KOPT-K1 (cell line): ENCODE measurements around the gene REELD1.

Experiments
- H3K27ac ChIP-seq: fragments of 200-600 bp; sonication (generic); 2 replicates; pipeline ENCODE4 v1.5.1; 2016; ENCODE audit warnings: antibody characterized with exemption, mild to moderate bottlenecking, low read depth, low read length; ENCODE audit not compliant: poor library complexity, severe bottlenecking
- H3K36me3 ChIP-seq: fragments of 200-600 bp; sonication (generic); 2 replicates; pipeline ENCODE4 v1.5.1; 2017; ENCODE audit warnings: antibody characterized with exemption, mild to moderate bottlenecking, low read length, moderate library complexity; ENCODE audit not compliant: insufficient read depth
- H3K9me3 ChIP-seq: fragments of 200-600 bp; sonication (generic); 2 replicates; pipeline ENCODE4 v1.5.1; 2017; ENCODE audit warnings: antibody characterized with exemption, low read length, mild to moderate bottlenecking; ENCODE audit not compliant: insufficient read depth, poor library complexity, severe bottlenecking

The REELD1 gene

DNA sequence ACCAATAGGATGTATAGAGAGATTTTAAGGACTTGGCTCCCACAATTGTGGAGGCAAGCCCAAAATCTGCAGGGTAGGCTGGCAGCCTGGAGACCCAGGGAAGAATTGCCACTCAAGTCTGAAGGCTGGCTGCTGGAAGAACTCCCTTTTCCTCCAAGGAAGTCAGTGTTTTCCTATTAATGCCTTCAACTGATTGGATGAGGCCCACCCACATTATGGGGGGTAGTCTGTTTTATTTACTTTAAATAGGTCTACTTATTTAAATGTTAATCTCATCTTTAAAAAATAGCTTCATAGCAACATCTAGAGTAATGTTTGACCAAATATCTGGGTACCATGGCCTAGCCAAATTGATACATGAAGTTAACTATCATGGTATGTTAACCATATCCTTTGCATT is 20.1 kb upstream of the REELD1 start:
- Histone ChIP-seq H3K9me3 (no peaks in the 10 kb centered on the region), H3K27ac (no peak overlapping the region), H3K36me3 (peaks cover 33% of the 10 kb centered on the region)

DNA sequence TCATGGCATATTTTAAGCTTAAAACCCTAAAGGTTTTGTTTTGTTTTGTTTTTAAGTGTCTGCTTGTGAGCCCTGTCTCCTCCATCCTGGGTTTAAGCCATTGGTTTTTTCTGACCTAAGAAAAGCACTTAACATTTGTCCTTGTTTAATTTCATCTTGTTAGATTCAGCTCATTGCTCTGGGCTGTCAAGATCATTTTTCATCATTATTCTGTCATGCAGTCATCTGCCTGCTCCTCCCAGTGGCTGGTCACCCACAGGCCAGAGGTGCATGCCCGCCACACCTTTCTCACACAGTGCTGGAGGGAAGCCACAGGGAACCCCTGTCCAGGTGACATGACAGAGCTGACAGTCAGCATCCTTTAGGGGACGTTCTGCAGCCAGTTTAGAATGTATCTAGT is 11.7 kb upstream of the REELD1 start:
- no peak overlapping the region for H3K27ac ChIP-seq
- no peaks in the 10 kb centered on the region for H3K36me3 ChIP-seq
- no peaks in the 10 kb centered on the region for H3K9me3 ChIP-seq

DNA sequence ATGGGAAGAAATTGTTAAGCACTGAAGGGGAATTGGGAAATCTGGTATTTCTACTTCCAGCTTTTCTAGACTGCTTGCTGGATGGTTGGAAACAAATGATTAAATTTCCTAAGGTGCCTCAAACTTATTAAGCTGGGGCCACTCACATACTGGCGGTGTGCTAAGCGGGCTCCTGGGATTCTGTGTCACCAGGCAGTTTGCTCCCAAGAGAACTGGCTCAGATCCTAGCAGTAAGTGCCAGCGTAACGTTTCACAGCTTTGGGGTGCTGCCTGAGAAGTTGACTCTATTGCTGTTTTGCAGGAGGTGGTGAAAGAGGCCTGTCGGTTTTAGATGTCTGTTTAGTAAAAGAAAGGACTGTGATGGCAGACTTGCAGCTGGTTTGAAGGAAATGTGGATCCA is 6.9 kb upstream of the REELD1 start:
- no peaks in the 10 kb centered on the region for H3K36me3 ChIP-seq
- H3K9me3 ChIP-seq, result no peaks in the 10 kb centered on the region
- H3K27ac ChIP-seq, result no peak overlapping the region

DNA sequence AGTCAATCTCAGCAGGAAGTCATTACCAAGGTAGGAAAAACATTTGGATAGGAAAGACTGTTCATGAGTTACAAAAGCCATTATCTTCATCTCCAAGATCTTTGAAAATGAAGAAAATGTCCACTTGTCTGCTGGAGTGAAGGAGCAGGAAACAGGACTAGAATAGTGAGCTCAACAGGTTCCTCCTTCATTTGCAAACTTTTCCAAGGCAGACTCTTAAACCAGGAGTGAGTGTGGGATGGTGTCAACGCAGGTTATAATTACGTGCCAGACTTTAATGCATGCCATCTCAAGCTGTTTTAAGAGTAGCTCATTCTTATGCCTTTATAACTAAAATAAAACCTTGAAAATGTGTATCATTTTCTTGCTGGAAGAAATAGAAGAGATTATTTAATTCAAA is 3.4 kb upstream of the REELD1 start:
- Histone ChIP-seq H3K36me3 (no peaks in the 10 kb centered on the region), H3K9me3 (no peaks in the 10 kb centered on the region), H3K27ac (no peak overlapping the region)

DNA sequence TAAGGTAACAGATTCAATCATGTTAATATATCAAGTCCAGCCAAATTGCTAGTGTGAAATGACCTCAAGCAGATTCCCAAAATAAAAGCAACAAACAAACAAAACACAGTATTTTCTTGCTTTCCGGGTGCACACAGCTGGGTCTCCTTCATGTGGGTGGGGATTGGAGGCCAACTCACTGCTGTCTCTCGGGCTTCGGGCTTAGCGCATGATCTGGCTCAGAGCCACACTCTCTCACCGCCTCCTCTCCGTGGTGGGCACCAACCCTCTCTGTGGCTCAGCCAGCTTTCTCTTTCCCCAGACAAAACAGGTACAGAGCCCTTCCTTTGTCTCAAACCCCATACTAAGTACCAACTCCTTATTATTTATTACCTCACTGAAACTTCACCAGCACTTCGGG is 2.9 kb upstream of the REELD1 start:
- H3K9me3 ChIP-seq, result no peaks in the 10 kb centered on the region
- no peaks in the 10 kb centered on the region for H3K36me3 ChIP-seq
- no peak overlapping the region for H3K27ac ChIP-seq

DNA sequence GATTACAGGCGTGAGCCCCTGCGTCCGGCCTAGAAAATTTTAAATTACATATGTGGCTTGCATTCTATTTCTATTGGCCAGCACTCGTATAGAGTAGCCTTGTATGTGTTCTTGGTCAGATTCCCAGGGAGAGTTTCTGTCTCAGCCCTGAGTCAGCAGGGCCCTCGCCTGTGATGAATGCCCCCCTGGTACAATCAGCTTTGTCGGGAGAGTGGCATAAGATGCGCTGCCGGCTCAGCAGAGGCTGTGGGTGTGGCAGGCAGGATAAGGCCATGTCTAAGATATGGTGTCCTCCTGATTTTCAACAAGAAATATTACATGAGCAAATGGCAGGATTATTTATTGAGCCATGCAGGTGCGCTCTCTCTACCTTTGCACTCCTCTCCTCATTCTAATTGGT is 1.6 kb upstream of the REELD1 start:
- H3K36me3 ChIP-seq, result no peaks in the 10 kb centered on the region
- H3K9me3 ChIP-seq, result no peaks in the 10 kb centered on the region
- no peak overlapping the region for H3K27ac ChIP-seq

DNA sequence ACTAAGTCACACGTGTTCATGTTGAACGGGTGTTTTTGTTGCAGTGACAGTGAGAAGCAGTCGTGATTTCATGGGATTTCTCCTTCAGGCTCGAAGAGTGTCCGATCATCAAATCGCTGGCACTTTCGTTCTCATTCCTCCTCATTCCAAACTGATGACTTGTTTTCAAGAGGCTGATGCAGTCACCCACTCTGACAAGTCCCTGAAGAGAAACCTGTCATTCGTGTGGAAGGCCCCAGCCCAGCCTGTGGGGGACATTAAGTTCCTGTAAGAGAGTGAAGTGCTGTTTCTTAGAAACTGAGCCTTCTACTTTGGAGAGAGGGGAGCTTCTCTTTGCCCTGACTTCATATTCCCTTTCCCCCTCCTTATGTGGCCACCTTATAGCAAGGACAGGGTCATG is 8.0 kb downstream of the REELD1 start:
- no peaks in the 10 kb centered on the region for H3K36me3 ChIP-seq
- H3K27ac ChIP-seq, result no peak overlapping the region
- H3K9me3 ChIP-seq, result no peaks in the 10 kb centered on the region

DNA sequence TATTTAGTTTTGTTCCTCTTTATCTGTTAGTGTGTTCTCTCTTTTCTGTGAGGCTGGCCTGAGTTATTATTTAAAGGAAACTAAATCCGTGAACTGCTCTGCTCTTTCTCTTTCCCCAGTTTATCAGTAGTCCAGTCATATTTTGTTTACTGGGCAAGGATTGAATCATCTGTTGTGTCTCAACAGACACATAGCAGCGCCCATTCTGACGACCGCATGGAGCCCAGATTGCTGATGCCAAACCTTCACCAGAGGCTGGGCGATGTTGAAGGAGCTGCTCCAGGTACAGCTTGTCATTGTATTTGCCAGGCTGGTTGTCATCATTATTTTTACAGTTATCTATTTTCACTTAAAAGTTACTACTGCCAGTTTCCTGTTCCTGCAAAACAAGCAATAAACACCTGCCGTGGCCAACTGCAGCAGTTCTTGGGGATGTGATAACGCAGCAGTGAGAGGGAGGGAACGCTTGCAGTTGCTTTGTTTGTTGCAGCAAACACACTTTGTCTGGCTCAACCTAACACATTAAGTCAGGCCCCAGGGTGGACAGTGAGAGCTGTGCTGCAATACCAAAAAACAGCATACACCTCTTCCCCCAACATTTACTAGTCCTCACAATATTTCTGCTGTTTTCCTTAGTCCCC is 10.1 kb downstream of the REELD1 start:
- no peaks in the 10 kb centered on the region for H3K9me3 ChIP-seq
- H3K36me3 ChIP-seq, result no peaks in the 10 kb centered on the region
- H3K27ac ChIP-seq, result no peak overlapping the region

DNA sequence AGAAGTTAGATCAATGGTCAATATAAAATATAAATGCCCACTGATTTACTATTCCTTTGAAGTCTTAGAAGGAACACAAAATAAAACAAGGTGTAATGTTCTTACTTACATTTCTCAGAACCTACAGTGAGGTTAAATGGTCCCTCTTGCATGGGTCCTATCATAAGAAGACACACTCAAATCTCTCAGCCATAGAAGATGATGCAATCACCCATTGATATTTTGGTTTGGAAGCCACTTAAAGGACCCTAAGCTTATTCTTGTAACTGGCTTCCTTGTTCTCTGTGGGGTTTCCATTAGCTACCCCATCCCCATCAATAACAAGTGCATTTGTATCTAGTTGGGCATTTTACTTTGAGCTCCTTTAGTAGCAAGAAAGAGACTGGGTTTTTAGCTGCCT is 15.1 kb downstream of the REELD1 start:
- Histone ChIP-seq H3K36me3 (no peaks in the 10 kb centered on the region), H3K9me3 (peaks cover 4% of the 10 kb centered on the region), H3K27ac (no peak overlapping the region)

DNA sequence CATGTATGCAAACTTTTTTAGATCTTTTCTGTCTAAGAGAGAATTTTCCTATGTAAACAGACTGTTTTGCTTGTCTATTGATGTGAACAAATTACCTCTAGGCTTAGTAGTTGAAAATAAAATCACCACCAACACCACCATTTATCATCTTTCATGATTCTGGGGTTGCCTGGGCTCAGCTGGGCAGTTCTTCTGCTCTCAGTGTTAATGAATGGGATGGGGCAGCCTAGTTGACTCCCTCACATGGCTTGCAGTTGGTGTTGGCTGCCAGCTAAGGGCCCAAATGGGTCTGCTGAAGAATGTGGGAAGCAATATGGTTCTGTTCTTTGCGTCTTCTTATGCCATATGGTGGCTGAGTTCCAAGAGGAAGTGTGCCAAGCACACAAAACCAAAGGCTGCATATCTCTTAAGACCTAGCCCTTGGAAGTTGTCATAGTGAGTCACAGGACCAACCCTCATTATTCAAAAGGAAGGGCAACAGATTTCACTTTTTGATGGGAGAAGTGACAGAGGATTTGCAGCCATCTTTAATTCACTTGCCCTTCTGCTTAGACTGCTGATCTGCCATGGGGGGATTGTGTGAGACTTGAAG is 17.9 kb downstream of the REELD1 start:
- peaks cover 4% of the 10 kb centered on the region for H3K9me3 ChIP-seq
- H3K27ac ChIP-seq, result no peak overlapping the region
- no peaks in the 10 kb centered on the region for H3K36me3 ChIP-seq

DNA sequence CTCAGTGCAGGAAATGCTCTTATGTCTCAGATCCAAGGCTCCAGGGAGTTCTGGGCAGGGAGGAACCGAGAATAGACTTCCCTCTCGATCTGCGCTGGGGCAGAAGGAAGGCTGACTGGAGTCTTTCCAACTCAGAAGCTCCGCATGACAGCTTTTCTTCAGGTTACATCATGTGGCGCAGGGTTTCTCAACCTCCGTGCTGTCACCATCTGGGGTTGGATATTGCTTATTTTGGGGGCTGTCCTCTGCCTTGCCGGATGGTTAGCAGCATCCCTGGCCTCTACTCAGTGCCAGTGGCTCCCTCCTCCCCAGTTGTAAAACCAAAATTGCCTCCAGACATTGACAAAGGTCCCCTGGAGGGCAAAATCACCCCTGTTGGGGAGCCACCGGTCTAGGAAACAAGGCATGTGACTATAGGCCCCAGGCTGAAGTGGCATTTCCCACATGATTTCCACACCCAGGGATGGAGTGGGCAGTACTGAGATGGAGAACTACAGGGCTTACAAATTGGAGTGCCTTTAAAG is 21.4 kb downstream of the REELD1 start:
- no peaks in the 10 kb centered on the region for H3K36me3 ChIP-seq
- peaks cover 4% of the 10 kb centered on the region for H3K9me3 ChIP-seq
- H3K27ac ChIP-seq, result no peak overlapping the region

DNA sequence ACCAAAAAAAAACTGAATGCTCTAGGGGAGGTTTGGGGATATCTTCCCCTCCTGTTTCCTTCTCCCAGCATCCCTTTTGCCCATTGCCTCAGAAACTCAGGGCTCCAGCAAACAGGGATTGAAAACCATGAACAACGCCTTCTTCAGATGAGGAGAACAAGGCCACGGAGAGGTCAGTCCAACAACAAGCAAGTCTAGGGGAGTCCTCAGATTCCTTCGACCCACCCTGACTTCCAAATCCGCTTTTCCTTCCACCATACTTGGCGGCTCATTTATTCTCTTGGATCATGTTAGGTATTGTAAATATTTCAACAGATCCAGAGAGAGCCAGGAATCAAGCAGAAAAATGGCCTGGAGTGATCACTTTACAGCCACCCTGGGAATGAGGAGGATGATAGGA is 21.9 kb downstream of the REELD1 start:
- no peaks in the 10 kb centered on the region for H3K36me3 ChIP-seq
- H3K9me3 ChIP-seq, result peaks cover 4% of the 10 kb centered on the region
- no peak overlapping the region for H3K27ac ChIP-seq

DNA sequence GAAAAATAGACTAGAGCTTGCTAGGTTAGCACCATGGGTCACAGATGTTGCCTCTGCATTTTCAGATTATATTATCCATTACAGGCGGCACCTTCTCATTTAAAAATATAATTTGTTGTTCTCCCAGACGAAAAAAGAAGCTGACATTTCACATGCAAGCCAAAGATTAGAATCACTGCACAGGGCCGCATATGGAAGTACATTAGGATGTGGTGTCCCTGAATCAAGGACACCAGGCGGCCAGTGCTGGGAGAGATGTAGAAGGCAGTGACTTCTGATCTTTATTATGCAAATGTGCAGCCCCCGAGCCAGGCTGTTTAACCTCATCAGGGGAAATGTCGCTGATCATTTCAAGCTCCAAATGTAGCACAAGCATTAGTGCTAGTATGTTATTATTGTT is 22.8 kb downstream of the REELD1 start:
- no peaks in the 10 kb centered on the region for H3K36me3 ChIP-seq
- H3K9me3 ChIP-seq, result peaks cover 3% of the 10 kb centered on the region
- no peak overlapping the region for H3K27ac ChIP-seq

DNA sequence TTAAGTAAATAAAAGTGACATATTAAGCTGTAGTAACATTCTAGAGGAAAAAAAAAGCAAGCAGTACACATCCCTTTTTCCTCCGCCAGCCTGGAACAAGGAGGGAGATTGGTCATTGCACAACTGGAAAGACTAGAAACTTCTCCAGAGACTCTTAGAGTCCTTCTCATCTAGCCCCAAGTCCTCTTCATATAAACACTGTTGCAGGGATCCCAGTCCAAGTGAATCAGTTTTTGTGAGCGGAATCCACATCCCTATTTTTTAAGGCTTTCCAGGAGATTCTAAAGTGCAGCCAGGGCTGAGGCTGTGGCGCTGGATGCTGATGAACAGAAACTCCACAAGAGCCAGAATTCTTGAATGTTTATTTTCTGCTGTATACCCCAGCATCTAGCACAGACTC is 23.8 kb downstream of the REELD1 start:
- H3K36me3 ChIP-seq, result no peaks in the 10 kb centered on the region

DNA sequence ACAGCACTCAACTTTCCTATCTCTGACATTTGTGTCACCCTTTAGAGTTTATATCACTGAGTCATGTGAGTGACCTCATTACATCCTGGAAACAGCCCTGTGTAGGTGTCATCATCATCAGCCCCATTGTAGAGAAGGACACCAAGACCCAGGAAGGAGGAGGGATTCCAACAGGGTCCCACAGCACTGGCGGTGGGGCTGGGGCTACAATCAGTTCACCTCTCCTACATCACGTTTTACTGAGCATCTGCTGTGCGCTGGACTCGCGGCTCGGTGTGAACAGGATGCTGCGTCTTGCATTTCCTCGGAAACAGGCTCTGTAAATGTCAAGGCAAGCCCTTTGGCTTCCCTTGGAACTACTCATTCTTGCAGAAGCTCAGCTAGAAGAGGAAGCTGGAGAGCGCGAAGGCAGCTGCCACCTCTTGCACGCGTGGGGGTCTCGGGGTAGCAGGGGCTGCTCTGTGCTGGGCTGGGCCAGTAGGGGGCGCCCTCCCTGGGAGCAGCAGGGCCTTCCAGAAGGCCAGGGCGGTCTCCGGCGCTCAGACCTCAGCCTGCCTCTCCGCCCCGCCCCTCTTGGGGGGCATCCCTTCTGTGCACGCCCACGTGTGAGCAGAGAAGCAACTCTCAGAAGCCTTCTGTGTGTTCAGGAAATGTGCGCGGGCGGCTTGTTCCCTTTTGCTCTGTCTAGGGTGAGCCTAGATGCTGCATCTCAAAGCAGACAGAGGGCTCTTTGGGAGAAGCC is 29.0 kb downstream of the REELD1 start:
- no peaks in the 10 kb centered on the region for H3K9me3 ChIP-seq
- no peaks in the 10 kb centered on the region for H3K36me3 ChIP-seq
- no peak overlapping the region for H3K27ac ChIP-seq

More for the DNA sequence above, 23.8 kb downstream of the REELD1 start:
- Histone ChIP-seq H3K27ac (no peak overlapping the region), H3K9me3 (no peaks in the 10 kb centered on the region)

DNA sequence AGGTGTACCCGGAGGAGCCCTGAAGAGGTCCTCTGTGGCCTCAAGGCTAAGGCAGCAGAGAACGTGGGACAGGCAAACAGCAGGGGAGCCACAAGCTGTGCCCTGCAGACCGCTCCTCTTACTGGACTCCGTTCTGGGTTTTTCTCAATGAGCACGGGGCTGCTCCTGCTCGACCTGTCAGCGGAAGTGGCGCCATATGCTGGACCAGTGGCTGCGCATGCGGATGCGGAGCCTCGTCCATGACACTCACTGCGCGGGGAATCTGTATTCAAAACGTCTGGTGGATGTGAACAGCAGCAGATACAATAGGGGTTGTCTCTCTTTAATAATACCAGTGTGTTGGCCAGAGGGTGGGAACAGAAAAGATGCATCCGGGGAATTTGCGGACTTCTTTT is 29.5 kb downstream of the REELD1 start:
- no peaks in the 10 kb centered on the region for H3K36me3 ChIP-seq
- no peaks in the 10 kb centered on the region for H3K9me3 ChIP-seq
- no peak overlapping the region for H3K27ac ChIP-seq
